WI38 (cell line): ENCODE results near the gene PSMA4.

ENCODE experiments used
- H3K4me3 ChIP-seq: 2 replicates; pipeline ENCODE4 v1.5.1; 2011; ENCODE audit warnings: low read depth, mild to moderate bottlenecking, control low read depth, low read length
- CTCF ChIP-seq: IDR thresholded peaks from 2 replicates; pipeline ENCODE4 v1.5.1; 2012; ENCODE audit warnings: low read depth, mild to moderate bottlenecking, control low read depth, low read length

Gene PSMA4

GRCh38 chr15:78570710-78571109, 30.5 kb downstream of the PSMA4 start:
- no peak overlapping the region for H3K4me3 ChIP-seq
- no peak for TF ChIP-seq CTCF

DNA sequence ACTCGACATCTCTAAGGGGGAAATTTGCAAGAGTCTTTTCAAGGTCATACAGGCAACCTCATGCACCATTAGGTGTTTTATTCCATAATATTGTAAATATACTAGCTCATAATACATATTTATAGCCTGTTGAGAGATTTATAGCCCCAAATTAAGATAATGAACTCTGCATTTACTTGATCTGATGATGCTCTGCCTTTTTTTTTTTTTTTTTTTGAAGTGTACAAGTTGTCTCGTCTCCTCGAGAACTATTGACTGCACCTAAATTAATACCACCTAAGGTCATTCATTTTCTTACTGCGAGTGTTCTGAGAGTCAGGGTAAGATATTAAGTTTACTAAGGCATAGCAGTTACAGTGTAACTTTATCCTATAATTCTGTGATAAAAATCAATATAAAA, 31.1 kb downstream of the PSMA4 start:
- H3K4me3 ChIP-seq, result no peak overlapping the region
- no peak for TF ChIP-seq CTCF

- H3K4me3 ChIP-seq, result no peak overlapping the region
- no peak for TF ChIP-seq CTCF
These were observed 33.2 kb downstream of the PSMA4 start for GRCh38 chr15:78573416-78573815.

GRCh38 chr15:78574944-78575343, 34.7 kb downstream of the PSMA4 start:
- no peak for TF ChIP-seq CTCF
- no peak overlapping the region for H3K4me3 ChIP-seq

- no peak overlapping the region for H3K4me3 ChIP-seq
- no peak for TF ChIP-seq CTCF
These were observed 57.3 kb downstream of the PSMA4 start for GRCh38 chr15:78597583-78597982.

DNA sequence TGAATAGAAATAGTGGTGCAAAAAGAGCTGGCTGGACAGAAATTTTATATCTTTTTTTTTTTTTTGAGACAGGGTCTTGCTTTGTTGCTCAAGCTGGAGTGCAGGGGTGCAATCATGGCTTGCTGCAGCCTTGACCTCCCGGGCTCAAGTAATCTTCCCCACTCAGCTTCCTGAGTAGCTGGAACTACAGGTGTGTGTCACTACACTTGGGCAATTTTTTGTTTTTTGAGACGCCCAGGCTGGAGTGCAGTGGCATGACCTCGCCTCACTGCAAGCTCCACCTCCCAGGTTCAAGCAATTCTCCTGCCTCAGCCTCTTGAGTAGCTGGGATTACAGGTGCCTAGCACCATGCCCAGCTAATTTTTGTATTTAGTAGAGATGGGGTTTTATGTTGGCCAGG, 58.1 kb downstream of the PSMA4 start:
- TF ChIP-seq CTCF, result no peak
- no peak overlapping the region for H3K4me3 ChIP-seq

GRCh38 chr15:78599189-78599588, 58.9 kb downstream of the PSMA4 start:
- TF ChIP-seq CTCF, result no peak
- H3K4me3 ChIP-seq, result no peak overlapping the region
